HG03045 (cell line): ENCODE measurements around the gene NAE1.
"Not testable (repeated sequence)": the region's sequence is repeated elsewhere in the genome, so short reads cannot be mapped to it uniquely, and the experiment has no call there.

Source experiments
- ATAC-seq: cut with Tn5 transposase; IDR thresholded peaks from one replicate; pipeline ENCODE4 v1.9.1; 2021; ENCODE audit warnings: mild to moderate bottlenecking, moderate library complexity; ENCODE audit not compliant: unreplicated experiment

Gene NAE1

DNA sequence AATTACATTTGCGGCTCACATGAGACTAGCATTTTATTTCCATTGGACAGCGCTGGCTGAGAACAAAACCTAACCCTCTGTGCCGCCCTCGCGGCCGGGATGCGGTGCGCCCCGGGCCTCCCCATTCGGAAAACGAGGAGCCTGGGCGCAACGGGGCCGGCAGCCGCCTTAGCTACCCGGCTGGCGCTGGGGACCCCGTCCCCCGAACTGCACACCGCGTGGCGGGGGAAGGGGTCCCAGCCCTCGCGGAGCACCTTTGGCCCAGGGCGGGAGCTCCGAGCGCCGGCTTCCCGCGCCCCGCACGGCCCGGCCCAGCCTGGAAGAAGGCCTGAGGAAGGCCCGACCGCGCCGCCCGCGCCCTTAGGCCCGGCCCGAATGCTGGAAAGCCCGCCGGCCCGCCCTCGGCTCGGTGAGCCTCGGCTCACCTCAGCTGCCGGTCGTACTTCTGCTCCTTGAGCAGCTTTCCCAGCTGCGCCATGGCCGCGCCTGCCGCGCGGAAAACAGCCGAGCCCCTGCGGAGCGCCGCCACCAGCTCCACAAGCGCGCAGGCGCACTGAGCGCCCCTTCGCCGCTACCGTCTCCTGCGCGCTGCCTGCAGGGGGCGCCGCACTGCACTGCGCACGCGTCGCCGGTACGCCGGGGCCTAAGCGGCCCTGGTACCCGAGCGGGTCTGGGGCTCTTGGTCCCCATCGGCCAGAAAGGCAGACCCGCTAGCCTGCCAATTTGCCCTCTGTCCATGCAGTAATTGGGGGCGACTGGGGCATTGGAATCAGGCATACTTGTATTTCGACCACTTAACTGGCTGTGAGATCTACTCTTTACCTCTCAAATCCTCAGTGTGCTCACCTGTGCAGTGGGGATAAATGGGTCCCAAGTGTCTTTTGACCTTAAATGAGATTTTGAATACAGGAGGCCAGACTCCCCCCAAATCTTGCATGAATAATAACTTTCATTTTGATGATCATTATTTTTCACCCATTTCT lies at the start of gene NAE1:
TSS of gene NAE1 (minus strand) at position 555 of the 983 bp plus-strand sequence. CDS start at position 478, 77 bp downstream.
- peak; percentile 90 for ATAC-seq

GRCh38 chr16:66878067-66878466 lies 47.3 kb upstream of the NAE1 start:
- ATAC-seq, result no peak

- no peak for ATAC-seq
Measured at GRCh38 chr16:66874079-66874775, 43.5 kb upstream of the NAE1 start.

GRCh38 chr16:66873685-66874055 lies 42.9 kb upstream of the NAE1 start:
- ATAC-seq, result no peak

DNA sequence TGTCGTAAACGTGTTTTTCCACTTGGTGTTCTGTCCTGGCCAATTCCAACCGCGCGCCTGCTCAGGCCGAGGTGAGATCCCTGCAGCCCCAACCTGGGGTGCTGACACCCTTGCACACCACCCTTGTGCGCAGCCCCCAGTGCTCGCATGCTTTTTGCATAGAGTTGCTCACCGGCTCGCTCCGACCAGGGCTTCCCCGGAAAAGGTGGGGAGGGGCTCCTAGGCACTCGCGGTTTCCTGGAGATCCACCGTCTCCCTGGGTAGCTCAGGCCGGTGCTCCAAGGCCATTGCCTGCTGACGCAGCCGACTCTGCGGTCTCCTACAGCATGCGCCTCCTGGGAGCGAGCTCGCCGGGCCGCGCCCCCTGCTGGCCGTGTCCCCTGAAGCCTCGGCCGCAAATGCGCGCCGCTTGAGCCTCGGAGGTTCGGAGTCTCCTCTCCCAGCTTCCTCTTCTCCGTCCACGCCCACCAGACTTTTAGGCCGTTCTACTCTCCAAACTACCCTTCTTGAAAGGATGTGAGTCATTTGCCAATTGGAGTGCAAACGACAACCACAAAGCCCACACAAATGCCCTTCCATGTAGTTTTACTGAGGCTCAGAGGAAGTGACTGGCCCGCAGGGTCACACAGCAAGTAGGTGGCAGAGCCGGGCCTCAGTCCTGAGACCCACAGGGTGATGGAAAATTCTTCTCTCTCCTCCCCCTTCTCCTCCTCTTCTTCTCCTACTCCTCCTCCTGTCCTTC lies 42.3 kb upstream of the NAE1 start:
- peak; percentile 94 for ATAC-seq

- ATAC-seq, result no peak
Measured at GRCh38 chr16:66872559-66872942, 41.8 kb upstream of the NAE1 start.

DNA sequence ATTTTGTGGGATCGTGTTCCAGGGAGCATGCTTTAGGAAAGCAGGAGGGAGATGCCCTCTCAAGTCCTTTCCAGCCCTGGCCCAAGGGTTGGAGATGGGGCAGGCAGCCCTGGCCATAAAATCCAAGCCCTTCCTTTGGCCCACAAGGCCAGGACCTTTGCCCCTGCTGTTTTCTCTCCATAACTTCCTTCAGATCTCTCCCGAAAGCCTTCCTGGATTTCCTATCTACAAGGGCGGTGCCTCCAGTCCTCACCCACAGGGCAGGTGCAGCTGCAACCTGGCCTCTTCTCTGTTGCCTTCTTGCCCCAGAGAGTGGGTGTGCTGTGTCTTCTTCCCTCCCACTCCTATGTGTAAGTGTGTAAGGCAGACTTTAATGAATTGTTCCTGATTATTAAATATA lies 41.1 kb upstream of the NAE1 start:
- no peak for ATAC-seq

- not testable (repeated sequence) for ATAC-seq
Measured at GRCh38 chr16:66871363-66871762, 40.6 kb upstream of the NAE1 start.

DNA sequence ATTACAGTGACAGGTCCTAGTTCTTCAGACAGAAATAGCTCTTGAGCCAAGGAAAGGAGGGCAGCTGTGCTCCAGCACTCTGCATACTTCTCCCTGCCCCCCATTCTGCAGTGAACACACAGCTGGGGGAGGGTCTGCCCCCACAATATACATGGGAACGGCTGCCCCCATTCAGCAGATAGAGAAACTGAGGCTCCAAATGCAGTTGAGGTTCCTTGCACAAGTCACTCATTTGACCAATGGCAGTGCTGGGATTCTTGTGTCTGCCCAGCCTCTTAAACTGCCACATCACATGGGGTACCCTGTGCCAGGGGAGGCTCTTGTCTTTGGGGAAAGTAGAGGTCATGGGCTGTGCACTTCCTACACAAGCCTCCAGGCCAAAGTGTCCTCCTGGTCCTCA lies 38.6 kb upstream of the NAE1 start:
- ATAC-seq, result no peak

DNA sequence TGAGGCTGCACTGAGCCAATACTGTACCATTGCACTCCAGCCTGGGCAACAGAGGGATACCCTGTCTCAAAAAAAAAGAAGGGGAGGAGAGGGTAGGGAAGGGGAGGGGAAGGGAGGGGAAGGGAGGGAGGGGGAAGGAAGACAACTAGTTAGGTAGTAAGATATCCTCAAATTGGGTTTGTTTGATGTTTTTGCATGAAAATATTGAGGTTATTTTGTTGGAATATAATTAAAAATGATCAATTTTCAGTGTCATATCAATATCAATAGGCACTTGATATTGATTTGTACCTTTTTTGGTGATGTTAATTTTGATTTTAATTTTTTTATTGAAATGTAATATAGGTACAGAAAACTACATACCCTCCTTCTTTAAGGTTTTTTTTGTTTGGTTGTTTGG lies 32.9 kb upstream of the NAE1 start:
- no peak for ATAC-seq

DNA sequence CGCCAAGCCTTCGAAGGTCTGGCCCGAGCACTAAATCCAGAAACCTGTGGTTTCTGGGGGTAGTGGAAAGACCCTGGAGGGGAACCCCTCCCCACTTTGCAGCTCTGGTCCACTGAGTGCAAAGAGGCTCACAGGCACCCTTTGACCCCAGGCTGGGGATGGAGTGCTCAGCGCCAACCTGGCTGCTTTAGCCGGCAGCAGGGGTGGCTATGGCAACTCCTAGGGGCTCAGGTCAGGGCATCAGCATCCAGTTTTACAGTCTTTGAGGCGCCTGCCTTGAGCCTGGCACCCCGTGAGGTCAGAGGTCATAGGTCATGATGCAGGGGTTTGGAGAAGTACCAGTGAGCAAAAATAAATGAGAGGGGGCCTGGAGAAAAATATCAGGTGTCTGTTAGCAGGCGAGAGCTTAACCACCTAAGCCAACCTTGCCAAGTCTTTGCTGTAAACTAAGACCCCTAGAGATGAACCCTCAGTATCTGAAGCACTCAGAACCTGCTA lies 31.3 kb upstream of the NAE1 start:
- no peak for ATAC-seq

DNA sequence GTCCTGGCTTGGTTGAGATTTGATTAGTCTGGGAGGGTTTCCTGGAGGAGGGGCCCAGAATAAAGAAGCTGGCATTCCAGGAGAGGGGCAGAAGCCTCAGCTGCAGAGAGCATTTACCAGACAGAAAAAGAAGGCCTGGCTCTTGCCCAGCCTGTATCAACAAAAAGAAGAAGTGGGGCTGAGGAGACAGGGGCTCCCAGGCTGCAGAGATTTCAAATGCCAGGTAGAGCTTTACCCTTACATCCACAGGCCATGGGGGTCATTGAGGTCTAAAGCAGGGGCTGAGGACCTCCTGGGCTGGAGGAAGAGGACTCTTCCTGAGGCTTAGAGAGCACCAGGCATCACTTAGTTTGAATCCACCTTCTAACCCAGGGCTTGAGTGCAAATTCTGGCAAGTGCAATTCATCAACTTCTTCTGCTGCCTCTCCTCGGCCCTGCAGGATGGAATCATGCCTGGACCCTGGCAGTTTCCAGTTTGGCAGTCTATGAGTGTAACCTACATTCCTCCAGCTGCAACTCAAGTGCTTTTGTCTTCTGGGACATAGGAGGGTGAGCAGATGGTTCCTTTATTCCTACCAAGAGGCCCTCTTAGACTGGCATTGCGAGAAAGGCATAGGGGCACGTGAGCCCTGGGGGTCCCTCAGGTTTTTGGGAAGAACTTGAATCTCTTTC lies 28.8 kb upstream of the NAE1 start:
- ATAC-seq, result no peak

- no peak for ATAC-seq
Measured at GRCh38 chr16:66858740-66859396, 28.1 kb upstream of the NAE1 start.

DNA sequence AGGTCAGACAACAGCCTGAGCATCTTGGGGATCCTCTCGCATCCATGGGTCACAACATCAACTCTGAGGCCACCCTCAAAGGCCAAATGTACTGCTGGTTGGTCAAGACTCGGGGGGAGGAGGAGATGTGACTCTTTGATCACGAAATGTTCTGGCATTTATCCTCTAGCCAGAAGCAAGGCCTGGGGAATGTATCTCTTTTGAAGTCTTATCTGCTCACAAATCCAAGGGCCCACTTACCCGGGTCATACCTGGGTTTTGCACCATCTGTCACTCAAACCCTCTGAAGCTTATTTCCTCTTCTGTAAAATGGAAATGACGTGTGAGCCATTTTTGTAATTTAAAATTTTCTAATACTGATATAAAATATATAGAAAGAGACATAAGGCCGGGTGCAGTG lies 26.7 kb upstream of the NAE1 start:
- ATAC-seq, result no peak

GRCh38 chr16:66856801-66857200 lies 26.0 kb upstream of the NAE1 start:
- ATAC-seq, result no peak

- ATAC-seq, result no peak
Measured at GRCh38 chr16:66856184-66856730, 25.5 kb upstream of the NAE1 start.

GRCh38 chr16:66853261-66854139 lies 22.7 kb upstream of the NAE1 start:
- ATAC-seq, result no peak

DNA sequence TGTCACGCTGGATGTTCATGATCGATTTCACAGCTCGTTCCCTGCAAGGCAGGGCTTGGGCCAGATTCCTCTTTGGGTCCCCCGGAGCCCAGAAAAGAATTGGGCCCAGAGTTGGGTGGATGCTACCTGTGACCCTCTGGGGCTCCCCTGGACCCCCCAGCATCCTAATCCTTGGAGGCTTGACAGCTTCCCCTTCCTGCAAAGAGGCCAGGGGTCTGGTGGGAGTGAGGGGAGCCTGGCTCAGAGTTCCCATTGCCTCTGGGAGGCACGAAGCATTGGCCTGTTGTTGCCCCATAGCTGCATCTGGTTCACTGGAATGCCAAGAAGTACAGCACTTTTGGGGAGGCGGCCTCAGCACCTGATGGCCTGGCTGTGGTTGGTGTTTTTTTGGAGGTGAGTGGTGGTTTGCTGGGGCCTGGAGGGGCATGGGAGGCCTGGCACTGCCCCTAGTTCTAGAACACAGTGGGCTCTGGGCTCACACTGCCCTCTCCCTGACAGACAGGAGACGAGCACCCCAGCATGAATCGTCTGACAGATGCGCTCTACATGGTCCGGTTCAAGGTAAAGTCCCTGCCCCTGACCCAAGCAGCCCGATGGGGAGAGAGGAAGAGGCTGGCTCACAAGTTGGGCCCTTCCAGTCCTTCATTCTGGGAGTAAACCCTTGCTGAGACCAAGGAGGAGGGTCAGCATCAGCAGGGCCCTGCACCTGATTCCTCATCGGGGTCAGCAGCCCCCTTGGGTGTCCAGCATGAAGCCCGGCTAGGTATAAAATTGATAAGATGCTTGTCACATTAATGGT lies 20.6 kb upstream of the NAE1 start:
- ATAC-seq, result no peak
